Trophoblast cell (in vitro differentiated cells and primary cell): Measurements from ENCODE around the gene PLXNA2.

ENCODE experiments used
- DNase-seq, 2 donors: peaks; one replicate each; pipeline ENCODE4 v3.0.0-alpha.2; 2016
- H2AFZ ChIP-seq: 2 replicates; pipeline ENCODE4 v1.6.1; 2013; ENCODE audit warnings: low read length, moderate library complexity, mild to moderate bottlenecking; ENCODE audit not compliant: insufficient read depth, poor library complexity
- H2AK5ac ChIP-seq: 2 replicates; pipeline ENCODE4 v1.6.1; 2013; ENCODE audit warnings: mild to moderate bottlenecking, low read length
- H2BK120ac ChIP-seq: 2 replicates; pipeline ENCODE4 v1.6.1; 2013; ENCODE audit warnings: low read length, mild to moderate bottlenecking, moderate library complexity; ENCODE audit not compliant: insufficient read depth, poor library complexity
- H2BK12ac ChIP-seq: 2 replicates; pipeline ENCODE4 v1.6.1; 2013; ENCODE audit warnings: mild to moderate bottlenecking, low read length, moderate library complexity
- H2BK5ac ChIP-seq: 2 replicates; pipeline ENCODE4 v1.6.1; 2013; ENCODE audit warnings: low read length, low read depth, moderate library complexity, mild to moderate bottlenecking; ENCODE audit not compliant: poor library complexity
- H3K14ac ChIP-seq: 2 replicates; pipeline ENCODE4 v1.6.1; 2013; ENCODE audit warnings: mild to moderate bottlenecking, low read length
- H3K18ac ChIP-seq: 2 replicates; pipeline ENCODE4 v1.6.1; 2013; ENCODE audit warnings: mild to moderate bottlenecking, low read length
- H3K23ac ChIP-seq: 2 replicates; pipeline ENCODE4 v1.6.1; 2013; ENCODE audit warnings: low read length
- H3K27ac ChIP-seq: 2 replicates; pipeline ENCODE4 v1.5.1; 2013; ENCODE audit warnings: low read depth, mild to moderate bottlenecking, inconsistent platforms, low read length, moderate library complexity
- H3K27me3 ChIP-seq: 2 replicates; pipeline ENCODE4 v1.6.1; 2013; ENCODE audit warnings: inconsistent platforms, mild to moderate bottlenecking, low read length, moderate library complexity; ENCODE audit not compliant: insufficient read depth
- H3K36me3 ChIP-seq, 2 experiments: 1 replicate in 1 of 2; 2 replicates in 1 of 2; pipeline ENCODE4 v1.6.1; 2013; ENCODE audit warnings: low read length in 2 of 2, mild to moderate bottlenecking in 2 of 2, moderate library complexity in 1 of 2; ENCODE audit not compliant: insufficient read depth in 2 of 2, control insufficient read depth in 1 of 2
- H3K4ac ChIP-seq: 2 replicates; pipeline ENCODE4 v1.6.1; 2013; ENCODE audit warnings: low read depth, mild to moderate bottlenecking, low read length, moderate library complexity
- H3K4me1 ChIP-seq, 2 experiments: 1 replicate in 1 of 2; 2 replicates in 1 of 2; pipeline ENCODE4 v1.6.1; 2013; ENCODE audit warnings: low read length in 2 of 2, mild to moderate bottlenecking in 2 of 2, moderate library complexity in 1 of 2; ENCODE audit not compliant: insufficient read depth in 2 of 2, control insufficient read depth in 1 of 2
- H3K4me2 ChIP-seq: 2 replicates; pipeline ENCODE4 v1.6.1; 2013; ENCODE audit warnings: inconsistent platforms, mild to moderate bottlenecking, low read length, moderate library complexity
- H3K4me3 ChIP-seq: 2 replicates; pipeline ENCODE4 v1.5.1; 2013; ENCODE audit warnings: mild to moderate bottlenecking, low read depth, low read length, inconsistent platforms
- H3K79me1 ChIP-seq: one replicate; pipeline ENCODE4 v1.6.1; 2013; ENCODE audit warnings: low read length
- H3K79me2 ChIP-seq: 2 replicates; pipeline ENCODE4 v1.6.1; 2013; ENCODE audit warnings: low read length, mild to moderate bottlenecking; ENCODE audit not compliant: control insufficient read depth, insufficient read depth, poor library complexity
- H3K9ac ChIP-seq: 2 replicates; pipeline ENCODE4 v1.6.1; 2013; ENCODE audit warnings: mild to moderate bottlenecking, low read length
- H3K9me3 ChIP-seq: 2 replicates; pipeline ENCODE4 v1.6.1; 2013; ENCODE audit warnings: low read depth, mild to moderate bottlenecking, control low read depth, inconsistent platforms, low read length; ENCODE audit not compliant: insufficient read depth
- H4K12ac ChIP-seq: 2 replicates; pipeline ENCODE4 v1.6.1; 2013; ENCODE audit warnings: low read depth, mild to moderate bottlenecking, low read length, moderate library complexity
- H4K8ac ChIP-seq: 2 replicates; pipeline ENCODE4 v1.6.1; 2013; ENCODE audit warnings: low read depth, mild to moderate bottlenecking, low read length, moderate library complexity
- H4K91ac ChIP-seq: one replicate; pipeline ENCODE4 v1.6.1; 2013; ENCODE audit warnings: low read depth, mild to moderate bottlenecking, low read length, moderate library complexity
- WGBS: extraction: QIAGEN DNeasy Blood & Tissue Kit; methylation state at CpG from one replicate; pipeline ENCODE4 v1.1.7; 2013; ENCODE audit warnings: missing lambda C conversion rate; ENCODE audit not compliant: insufficient read length, insufficient coverage; ENCODE audit errors: extremely low coverage; 5-methylcytosine and 5-hydroxymethylcytosine counted together

The PLXNA2 gene

DNA sequence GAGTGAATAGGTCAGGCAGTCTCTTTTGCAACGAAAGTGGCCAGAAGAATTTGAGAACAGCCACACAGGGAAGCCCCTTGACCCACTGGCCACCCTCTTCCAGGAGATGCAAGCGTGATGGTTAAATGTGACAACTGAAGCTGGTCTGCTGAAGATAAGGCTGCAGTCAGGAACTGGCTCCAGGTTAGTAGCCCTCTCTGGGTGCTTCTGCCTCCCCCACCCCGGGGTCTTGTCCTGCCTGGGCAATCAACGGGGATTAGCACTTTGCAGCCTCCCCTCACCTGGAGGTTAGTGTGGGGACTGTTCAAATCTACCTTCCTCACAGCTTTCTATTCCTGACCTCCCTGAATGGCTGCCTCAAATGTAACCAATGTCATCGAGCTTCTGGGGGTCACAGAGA, 125.9 kb downstream of the PLXNA2 start:
- H3K4me2 ChIP-seq = no peak overlapping the region
- H4K12ac ChIP-seq = no peak overlapping the region
- no peak overlapping the region for H3K9ac ChIP-seq
- H4K8ac ChIP-seq = no peak overlapping the region
- no CpG with 5 or more reads among the region's 5 CpGs for WGBS
- no peaks in the 10 kb centered on the region for H3K79me2 ChIP-seq
- no peak overlapping the region for H4K91ac ChIP-seq
- H3K4me3 ChIP-seq = no peak overlapping the region
- peaks cover 4 to 11% of the 10 kb centered on the region in 2 experiments for H3K4me1 ChIP-seq
- H3K27ac ChIP-seq = no peak overlapping the region
- no peak for DNase-seq
- no peaks in the 10 kb centered on the region for H3K27me3 ChIP-seq
- H3K9me3 ChIP-seq = no peaks in the 10 kb centered on the region
- no peak overlapping the region for H3K18ac ChIP-seq
- no peak overlapping the region for H2BK5ac ChIP-seq
- no peak overlapping the region for H3K4ac ChIP-seq
- no peaks in the 10 kb centered on the region for H3K79me1 ChIP-seq
- H3K14ac ChIP-seq = no peak overlapping the region
- H3K36me3 ChIP-seq = peaks cover 5 to 12% of the 10 kb centered on the region in 2 experiments
- H2AK5ac ChIP-seq = no peak overlapping the region
- H2BK120ac ChIP-seq = no peak overlapping the region
- H2BK12ac ChIP-seq = no peak overlapping the region
- no peak overlapping the region for H2AFZ ChIP-seq
- no peak overlapping the region for H3K23ac ChIP-seq

DNA sequence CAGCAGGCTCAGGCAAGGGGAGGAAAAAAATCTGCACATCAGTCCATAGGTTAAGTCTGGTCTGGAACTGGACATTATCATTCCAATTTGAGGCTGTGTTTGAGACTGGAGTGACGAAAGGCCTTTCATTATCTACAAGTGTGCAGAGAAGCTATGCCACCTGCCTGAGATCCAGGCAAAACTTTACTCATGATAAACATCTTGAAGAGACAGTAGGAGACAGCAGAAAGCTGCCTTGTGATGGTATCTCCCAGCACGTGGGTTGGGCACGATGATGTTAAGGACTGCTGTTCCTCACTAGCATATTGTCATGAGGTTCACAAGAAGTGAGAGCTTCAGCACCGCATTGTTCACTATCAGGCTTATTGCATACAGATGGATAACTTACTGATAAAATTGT, 126.4 kb downstream of the PLXNA2 start:
- Histone ChIP-seq H3K27ac (peak overlapping the region; percentile 22), H3K9ac (no peak overlapping the region), H3K4me3 (no peak overlapping the region), H3K79me2 (no peaks in the 10 kb centered on the region), H3K79me1 (no peaks in the 10 kb centered on the region), H3K4me2 (no peak overlapping the region), H2AFZ (no peak overlapping the region), H3K4me1 (peaks cover 4 to 11% of the 10 kb centered on the region in 2 experiments), H2BK120ac (no peak overlapping the region), H2AK5ac (no peak overlapping the region), H3K27me3 (no peaks in the 10 kb centered on the region), H4K91ac (no peak overlapping the region), H3K4ac (no peak overlapping the region), H3K14ac (no peak overlapping the region), H2BK12ac (no peak overlapping the region), H4K12ac (no peak overlapping the region), H4K8ac (no peak overlapping the region), H3K36me3 (peaks cover 7 to 12% of the 10 kb centered on the region in 2 experiments), H2BK5ac (no peak overlapping the region), H3K9me3 (no peaks in the 10 kb centered on the region), H3K23ac (no peak overlapping the region), H3K18ac (no peak overlapping the region)
- DNase-seq = peak in 1 of 2 donors; percentile 33
- WGBS = no CpG with 5 or more reads among the region's 4 CpGs

DNA sequence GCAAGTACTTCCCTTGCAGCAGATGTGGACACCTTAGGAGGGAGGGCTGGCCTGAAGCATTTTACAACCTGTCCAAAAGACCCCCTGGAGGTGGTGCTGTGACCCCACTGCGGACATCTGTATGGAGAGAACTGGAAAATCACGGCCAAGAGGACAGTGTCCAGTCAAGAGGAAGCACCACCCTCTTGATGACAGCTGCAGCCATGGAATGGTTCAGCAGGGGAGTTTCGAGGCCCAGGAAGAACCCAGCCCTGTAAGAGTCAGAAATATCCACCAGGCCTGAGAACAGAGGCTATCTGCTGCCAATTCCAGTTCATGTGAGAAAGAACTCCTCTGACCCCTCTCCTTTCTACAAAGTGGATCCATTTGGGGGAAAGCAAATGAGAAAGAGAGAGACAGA, 126.8 kb downstream of the PLXNA2 start:
- no peak for DNase-seq
- no peak overlapping the region for H2BK5ac ChIP-seq
- no peak overlapping the region for H3K14ac ChIP-seq
- no peak overlapping the region for H2AK5ac ChIP-seq
- H4K12ac ChIP-seq = no peak overlapping the region
- H3K4me3 ChIP-seq = no peak overlapping the region
- H4K91ac ChIP-seq = no peak overlapping the region
- H3K36me3 ChIP-seq = peaks cover 7 to 12% of the 10 kb centered on the region in 2 experiments
- H2BK120ac ChIP-seq = no peak overlapping the region
- no peak overlapping the region for H3K4me2 ChIP-seq
- no peak overlapping the region for H3K4ac ChIP-seq
- peak overlapping the region; percentile 22 for H3K27ac ChIP-seq
- no peak overlapping the region for H2BK12ac ChIP-seq
- no peaks in the 10 kb centered on the region for H3K79me2 ChIP-seq
- no peak overlapping the region for H3K23ac ChIP-seq
- H3K9me3 ChIP-seq = no peaks in the 10 kb centered on the region
- no peaks in the 10 kb centered on the region for H3K79me1 ChIP-seq
- no peak overlapping the region for H4K8ac ChIP-seq
- H3K9ac ChIP-seq = no peak overlapping the region
- H2AFZ ChIP-seq = no peak overlapping the region
- peak overlapping the region; percentile 77 for H3K18ac ChIP-seq
- H3K4me1 ChIP-seq = peaks cover 4 to 11% of the 10 kb centered on the region in 2 experiments
- H3K27me3 ChIP-seq = no peaks in the 10 kb centered on the region
- no CpG with 5 or more reads among the region's 3 CpGs for WGBS

DNA sequence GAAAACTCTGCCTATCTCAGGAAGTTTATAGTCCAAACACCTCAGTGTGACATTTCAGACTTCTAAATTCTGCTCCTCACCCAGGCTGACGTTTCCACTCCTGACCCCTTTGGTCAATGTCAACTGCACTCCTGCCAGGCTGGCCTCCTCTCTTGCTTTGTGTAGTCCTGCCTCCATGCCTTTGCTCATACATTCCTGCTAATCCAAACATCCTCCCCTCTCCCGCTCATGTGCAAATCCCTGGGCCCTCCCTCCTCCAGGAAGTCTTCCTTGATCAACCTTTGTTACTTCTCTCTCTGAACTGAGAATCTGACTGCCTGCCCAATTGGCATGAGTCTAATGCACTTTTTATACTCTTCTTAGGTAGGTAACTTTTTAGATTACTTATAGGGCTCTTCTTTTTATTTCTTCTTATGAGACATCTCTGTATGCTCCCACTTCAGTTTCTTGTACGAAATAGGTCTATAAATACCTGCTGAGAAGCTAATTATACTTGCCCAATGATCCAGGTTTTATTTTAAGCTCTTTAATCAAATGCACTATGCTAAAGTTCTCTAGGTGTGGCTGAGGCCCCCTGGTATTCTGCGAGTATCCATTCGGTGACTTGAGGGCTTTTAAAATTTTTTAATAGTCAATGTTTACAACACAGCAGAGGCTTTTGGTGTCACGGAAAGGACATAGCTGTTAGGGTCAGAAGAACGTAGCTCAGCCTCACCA, 128.1 kb downstream of the PLXNA2 start:
- no peak overlapping the region for H3K27ac ChIP-seq
- no peak overlapping the region for H3K4me3 ChIP-seq
- H3K79me1 ChIP-seq = no peaks in the 10 kb centered on the region
- no peak overlapping the region for H2BK5ac ChIP-seq
- H2AFZ ChIP-seq = no peak overlapping the region
- H2BK120ac ChIP-seq = no peak overlapping the region
- H3K9me3 ChIP-seq = no peaks in the 10 kb centered on the region
- no peak overlapping the region for H3K4ac ChIP-seq
- H3K27me3 ChIP-seq = no peaks in the 10 kb centered on the region
- no peak overlapping the region for H3K23ac ChIP-seq
- H3K4me2 ChIP-seq = no peak overlapping the region
- H2AK5ac ChIP-seq = no peak overlapping the region
- H3K9ac ChIP-seq = no peak overlapping the region
- no CpG with 5 or more reads among the region's 7 CpGs for WGBS
- no peak overlapping the region for H3K14ac ChIP-seq
- H3K4me1 ChIP-seq = peaks cover 4 to 11% of the 10 kb centered on the region in 2 experiments
- no peak overlapping the region for H4K12ac ChIP-seq
- no peak overlapping the region for H4K91ac ChIP-seq
- H3K36me3 ChIP-seq = peaks cover 7 to 12% of the 10 kb centered on the region in 2 experiments
- no peak overlapping the region for H4K8ac ChIP-seq
- no peaks in the 10 kb centered on the region for H3K79me2 ChIP-seq
- DNase-seq = no peak
- peak overlapping the region; percentile 72 for H3K18ac ChIP-seq
- H2BK12ac ChIP-seq = no peak overlapping the region
